GM18511 (cell line): ENCODE data around the gene BIRC7.

ENCODE experiments used
- ATAC-seq: cut with Tn5 transposase; IDR thresholded peaks from one replicate; pipeline ENCODE4 v1.9.1; 2021; ENCODE audit warnings: mild to moderate bottlenecking, moderate library complexity; ENCODE audit not compliant: unreplicated experiment

The BIRC7 gene

DNA sequence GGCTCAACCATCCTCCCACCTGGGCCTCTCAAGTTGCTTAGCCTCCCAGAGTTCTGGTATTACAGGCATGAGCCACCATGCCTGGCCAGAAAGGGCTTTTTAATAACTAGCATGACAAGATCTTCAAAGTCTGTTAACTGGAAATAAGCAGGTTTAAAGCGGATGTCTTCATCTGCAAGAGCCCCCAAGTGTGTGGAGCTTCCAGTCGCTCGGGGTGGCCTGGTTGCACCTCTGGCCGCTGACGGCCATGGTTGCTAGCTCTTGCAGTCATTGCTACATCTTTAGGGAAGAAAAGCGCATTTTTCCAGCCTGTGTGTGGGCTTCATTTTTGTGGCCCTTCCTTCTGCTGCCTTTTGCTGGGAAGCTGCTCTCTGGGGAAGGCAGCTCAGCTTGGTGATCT lies 44.7 kb downstream of the BIRC7 start:
- no peak for ATAC-seq

DNA sequence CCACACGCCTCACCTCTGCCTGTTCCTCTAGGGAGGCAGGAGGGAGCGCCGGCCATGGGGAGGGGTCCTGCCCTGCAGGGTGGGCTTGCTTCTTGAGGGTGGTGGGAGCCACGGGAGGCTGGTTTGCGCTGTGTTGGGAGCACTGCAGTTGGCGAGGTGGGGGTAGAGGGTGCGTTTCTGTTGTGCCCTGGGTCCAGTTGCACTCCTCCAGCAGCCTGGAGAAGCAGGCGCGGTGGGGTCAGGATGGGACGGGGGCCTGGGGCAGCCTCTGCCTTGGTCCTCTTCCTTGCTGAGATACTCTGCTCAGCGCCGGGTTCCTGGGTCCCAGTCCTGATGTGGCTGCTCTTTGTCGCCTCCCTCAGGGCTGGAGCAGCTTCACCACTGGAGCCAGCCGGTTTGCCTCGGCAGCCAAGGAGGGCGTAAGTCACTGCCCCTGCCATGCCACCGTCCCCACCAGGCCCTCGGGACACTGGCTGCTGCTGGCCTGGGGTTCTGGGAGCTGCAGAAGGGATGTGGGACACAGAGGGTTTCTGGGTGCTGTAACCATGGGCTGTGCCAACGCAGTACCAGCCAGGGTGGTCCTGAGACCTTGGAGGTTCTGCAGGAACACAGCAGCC lies 45.3 kb downstream of the BIRC7 start:
- ATAC-seq = no peak

DNA sequence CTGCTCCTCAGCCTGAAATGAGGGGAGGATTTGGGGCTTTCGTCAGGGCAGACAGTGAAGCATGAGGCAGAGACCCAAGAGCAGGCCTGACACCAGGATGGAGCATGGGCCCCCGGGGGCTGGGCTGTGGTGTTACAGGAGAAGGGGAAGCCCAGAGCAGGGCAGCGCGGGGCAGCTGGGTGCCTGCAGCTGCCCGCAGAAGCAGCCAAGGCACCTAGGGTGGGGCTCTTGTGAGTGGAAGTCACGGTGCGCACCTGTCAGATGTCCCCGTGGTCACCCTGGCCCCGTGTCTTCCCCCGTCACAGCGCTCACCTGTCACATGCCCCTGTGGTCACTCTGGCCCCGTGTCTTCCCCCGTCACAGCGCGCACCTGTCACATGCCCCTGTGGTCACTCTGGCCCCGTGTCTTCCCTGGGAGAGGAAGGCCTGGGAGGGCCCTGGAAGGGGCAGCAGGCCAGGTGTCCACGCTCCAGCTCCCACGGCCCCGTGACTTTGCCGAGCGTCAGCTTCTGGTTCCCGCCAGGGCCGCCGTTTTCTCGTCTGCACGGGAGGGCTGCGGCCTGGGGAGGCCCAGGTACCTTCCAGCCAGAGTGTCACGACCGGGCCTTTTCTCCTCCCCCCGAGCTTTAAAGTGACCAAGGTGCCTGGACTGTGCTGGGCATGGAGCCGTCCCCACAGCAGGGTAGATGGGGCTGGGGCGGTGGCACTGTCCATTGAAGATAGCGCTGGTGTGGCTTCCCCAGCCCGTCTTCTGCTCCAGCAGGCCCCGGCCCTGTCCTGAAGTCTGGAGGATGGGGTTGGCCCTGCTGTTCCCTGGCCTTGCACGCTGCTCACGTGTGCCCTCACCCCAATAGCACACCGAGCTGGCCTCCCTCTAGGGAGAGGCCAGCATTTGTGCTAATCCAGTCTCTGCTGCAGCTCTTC lies 46.3 kb downstream of the BIRC7 start:
- ATAC-seq = no peak

DNA sequence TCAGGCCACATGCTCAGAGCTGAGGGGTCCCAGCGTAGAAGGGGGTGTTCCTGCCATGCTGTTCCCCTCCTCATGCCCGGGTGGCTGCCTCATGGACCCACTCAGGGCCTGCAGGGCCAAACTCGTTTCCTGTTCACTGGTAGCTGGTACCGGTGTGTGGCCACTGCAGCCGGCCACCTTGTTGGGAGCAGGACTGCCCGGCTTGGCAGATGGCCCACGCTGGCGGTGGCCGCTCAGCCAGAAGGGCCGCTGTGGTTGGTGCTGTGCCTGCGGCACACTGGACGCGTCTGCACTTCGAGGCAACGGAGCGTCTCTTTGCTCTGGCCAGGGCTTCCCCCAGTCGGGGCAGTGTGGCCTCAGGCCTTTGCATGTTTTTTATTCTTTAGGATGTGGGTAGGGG lies 47.2 kb downstream of the BIRC7 start:
- ATAC-seq = no peak

DNA sequence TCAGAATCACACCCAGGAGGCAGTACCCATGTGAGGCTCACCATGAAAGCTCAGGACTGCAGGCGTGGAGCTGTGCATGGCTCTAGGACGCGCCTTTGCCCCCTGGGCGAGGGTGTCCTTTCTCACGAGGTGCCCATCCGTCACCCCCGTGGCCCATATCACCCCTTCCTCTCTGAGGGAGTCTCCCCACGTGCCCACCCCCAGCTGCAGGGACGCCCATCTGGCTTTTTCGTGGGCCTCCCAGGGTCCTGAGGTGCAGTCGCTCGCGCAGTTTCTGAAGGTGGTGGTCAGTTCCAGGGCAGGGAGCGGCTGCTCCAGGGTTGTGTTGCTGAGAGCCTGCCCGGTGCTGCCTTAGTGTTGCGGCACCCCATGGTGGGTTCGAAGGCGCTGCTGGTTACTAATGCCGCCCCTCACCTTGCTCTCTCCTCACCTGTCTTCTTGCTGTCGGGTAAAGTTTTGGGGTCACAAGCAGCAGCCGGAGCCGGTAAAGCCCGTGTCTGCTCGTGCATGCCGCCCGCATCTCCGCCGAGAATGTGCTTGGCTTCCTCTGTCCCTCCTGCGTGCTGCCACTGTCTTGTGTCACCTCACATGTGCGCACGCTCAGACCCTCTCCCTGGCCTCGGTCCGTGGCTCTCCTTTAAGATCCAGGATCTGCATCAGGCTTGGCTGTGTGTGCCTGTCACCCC lies 47.8 kb downstream of the BIRC7 start:
- ATAC-seq = no peak

DNA sequence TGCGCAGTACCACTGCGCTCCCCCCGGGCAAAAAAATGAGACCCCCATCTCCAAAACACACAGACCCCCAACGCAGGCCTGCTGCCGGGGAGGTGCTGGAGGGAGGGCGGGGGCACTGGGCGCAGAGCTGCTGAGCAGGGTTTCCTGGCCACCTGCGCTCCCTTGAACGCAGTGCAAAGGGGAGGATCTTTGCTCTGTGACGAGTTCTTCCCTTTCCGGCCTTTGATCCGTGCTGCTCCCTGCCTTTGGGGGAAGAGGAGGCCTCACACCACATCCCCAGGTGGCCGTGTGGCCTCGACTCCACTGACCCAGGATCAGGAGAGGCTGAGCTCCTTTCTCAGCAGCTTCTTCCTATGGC lies 48.4 kb downstream of the BIRC7 start:
- ATAC-seq = no peak

DNA sequence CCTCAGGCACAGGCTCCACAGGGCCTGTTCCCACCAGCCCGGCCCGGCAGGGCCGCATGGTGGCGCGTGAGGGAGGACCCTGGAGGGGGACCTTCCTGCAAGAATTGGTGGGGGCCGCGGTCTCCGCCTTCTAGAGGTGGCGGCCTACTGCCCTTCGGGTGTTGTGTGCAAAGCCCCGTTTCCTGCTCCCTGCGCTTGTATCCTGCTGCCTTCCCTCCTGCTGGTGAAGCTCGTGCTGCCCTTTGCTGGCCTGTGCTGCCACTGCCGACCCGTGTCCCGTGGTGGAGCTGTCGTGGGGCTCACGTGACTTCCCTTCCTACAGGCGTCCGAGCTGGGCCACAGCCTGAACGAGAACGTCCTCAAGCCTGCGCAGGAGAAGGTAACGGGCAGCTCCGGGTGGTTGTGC lies 48.8 kb downstream of the BIRC7 start:
- ATAC-seq = no peak

DNA sequence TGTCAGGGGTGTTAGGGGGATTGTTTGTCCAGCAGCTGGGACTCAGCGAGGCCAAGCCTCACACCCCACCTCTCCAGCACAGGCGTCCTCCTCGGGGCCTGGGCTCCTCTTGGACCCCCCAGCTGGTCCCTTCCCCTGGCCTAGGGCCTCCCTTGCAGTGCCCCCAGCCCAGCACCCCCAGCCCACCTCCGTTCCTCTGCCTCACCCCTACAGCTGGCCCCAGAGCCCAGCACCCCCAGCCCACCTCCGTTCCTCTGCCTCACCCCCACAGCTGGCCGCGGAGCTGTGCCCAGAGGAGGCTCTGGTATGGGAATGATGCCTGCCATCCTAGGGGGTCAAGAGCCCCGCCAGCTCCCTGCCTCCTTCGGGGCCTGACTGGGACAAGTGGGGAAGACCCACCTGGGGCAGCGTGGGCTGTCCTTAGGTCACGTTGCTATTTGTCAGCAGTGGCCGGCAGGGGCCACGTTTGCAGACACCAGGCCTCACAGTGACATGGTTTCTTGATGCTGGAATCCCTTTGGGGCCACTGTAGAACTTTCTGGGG lies 49.3 kb downstream of the BIRC7 start:
- ATAC-seq = no peak

DNA sequence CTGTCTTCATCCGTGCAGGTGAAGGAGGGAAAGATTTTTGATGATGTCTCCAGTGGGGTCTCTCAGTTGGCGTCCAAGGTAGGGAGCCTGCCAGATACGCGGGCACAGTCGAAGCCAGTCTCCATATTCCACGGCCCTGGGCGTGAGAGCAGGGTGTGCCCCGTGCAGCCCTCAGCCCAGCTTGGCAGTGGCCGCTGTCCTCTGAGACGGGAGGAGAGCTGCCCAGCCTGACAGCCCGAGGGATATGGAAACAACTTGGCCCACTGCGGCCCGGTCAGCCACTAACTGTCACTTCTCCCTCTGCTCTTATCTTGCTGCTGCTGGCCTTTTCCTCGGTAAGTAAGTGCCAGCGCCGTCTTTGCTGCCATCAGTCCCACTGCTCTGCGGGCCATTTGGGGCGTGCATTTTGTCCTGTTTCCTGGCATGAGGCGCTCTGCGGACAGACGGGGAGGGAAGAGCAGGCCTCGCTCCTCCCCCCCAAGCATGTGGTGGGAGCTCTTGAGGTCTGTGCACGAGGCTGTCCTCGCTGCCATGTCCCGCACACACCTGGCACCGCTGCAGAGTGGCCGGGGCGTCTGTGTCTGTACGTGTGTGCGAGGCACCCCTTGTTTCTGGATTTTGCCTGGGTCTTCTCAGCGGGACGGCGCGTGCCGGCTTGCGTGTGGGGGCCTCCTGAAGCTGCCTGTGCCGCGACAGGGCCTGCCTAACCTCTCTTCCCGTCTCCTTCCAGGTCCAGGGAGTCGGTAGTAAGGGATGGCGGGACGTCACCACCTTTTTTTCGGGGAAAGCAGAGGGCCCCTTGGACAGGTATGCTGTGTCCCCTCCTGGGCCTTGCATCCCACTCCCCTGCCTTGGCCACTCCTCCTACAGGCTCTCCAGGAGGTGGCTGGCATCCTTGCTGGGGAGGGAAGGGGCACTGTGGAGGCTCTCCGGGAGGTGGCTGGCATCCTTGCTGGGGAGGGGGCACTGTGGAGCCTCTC lies 50.2 kb downstream of the BIRC7 start:
- ATAC-seq = no peak

DNA sequence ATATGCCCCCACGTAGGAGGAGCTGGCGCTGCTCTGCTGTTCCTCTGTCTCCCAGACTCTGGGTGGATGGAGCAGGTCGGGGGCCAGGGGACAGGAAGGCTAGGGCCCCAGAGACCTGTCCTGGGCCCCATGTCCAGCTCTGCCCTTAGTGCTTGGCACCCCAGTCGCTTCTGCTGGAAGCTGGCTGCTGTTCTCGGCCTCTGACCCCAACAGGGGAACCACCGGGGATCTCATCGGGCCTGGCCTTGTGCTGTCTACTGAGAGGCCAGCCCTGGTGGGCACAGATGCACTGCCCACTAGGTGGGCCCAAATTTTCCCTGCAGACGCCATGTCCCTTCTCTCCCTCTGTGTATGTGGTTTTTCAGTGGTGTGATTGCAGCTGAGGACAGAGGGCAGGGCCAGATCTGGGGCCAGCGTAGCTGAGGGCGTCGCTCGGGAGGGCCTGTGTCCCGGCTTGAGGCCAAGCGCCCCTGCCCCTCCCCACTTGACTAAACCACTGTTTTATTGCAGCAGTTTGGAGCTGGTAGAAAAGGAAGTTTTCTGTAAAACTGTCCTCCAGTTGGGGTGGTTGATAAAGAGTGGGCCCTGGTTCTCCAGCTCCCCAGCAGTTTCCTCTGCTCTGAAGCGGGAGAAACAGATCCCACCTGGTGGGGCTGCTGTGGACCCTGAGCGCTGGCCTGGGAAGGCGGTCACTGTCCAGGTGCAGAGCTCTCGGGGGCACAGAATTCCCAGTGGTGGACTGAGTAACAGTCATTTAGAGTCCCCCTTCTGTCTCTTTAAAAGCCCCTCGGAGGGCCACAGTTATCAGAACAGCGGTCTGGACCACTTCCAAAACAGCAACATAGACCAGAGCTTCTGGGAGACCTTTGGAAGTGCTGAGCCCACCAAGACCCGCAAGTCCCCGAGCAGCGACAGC lies 51.3 kb downstream of the BIRC7 start:
- no peak for ATAC-seq

DNA sequence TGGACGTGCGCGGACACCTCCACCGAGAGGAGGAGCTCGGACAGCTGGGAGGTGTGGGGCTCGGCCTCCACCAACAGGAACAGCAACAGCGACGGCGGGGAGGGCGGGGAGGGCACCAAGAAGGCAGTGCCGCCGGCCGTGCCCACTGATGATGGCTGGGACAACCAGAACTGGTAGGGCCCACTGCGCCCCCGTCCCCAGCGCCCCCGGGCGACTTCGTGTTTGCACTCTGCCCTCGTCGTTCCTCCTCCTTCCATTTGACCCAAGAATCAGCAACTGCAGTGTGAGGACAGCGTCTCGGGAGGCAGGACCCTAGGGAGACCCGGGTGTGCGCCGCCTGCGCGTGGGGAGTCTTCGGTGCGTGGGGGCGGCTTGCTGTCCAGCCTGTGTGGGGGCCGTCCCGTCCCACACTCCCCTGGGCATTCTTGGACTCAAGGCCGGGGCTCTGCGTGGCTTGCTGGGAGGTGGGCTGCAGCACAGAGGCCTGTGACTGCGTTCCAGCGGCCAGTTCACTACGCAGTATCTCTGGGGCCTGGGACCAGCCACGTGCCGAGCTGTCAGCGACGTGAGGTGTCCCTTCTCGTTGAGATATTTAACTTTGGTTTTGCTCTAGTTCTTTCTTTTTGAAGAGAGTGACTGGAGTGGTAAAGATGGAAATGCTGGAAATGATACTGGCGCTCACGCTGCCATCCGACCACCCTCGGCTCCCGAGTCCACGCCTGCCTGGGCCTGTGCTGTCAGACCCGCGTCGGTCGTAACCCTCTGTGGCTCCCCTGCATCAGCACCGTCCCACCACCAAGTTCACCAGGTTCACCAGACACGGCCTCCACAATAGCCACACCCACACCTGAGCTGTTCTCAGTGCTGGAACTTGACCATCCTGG lies 52.2 kb downstream of the BIRC7 start:
- no peak for ATAC-seq

DNA sequence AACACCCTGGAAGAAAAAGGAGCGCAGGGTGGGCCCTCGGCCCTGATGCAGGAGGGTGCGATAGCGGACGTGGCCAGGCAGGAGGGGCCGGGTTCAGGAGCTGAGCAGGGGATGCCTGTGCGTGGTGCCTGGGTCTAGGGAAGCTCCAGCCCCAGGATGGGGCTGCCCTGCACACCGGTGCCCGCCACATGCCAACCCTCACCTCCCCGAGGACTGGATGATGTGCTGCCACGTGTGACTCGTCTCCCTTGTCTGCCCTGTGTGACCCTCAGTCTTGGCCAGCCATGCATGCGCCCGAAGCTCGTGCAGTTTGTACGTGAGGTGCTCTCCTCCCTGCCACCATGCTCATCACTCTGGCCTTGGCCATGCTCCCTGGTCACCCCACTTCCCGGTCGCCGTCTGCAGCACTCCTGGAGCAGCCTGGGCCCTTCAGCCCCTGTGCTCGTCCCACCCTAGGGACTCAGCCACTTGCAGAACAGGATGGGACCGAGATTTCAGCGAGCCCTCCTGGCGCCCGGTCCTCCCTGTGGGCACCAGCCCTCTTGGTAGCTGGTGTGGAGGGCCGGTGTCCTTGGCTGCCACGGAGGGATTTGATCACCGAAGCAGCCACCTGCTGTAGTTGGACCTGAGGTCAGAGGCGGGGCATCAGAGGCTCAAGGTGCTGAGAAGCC lies 53.0 kb downstream of the BIRC7 start:
- ATAC-seq = no peak

DNA sequence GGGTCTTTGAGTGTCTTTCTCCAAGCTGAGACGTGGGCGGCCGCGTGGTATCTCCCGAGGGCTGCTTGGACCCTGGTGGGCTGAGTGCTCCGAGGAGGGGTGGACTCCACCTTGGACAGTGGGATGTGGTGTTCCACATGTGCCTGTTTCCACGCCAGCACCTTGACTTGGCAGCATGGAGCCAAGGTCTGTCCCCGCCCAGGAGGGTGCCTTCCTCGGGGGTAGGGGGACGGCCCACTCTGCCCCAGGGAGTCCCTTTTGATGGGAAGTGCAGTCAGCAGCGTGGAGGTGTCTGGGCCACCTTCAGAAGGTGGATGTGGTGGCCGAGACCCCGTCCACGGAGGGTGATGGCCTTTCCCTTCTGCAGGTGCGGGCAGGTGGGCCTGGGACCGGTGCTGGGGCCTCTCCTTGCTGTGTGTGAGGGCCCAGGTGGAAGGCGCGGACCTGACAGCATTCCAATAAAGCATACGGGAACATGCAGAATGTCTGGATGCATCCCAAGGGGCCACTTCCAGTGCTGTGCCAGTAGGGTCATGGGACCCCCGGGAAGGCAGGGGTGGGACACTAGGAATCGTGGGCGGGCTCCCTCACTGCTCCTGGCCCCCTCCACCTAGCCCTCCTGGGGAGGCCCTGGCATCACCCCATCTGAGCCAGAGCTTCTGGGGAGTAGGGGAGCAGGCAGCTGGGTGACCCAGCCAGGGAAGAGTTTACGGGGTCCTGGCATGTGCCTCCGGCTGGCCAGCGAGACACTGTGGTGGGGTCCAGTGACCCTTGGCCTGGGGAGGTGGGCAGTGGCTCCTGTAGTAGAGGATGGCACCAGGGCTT lies 53.8 kb downstream of the BIRC7 start:
- ATAC-seq = no peak
